Measurements from ENCODE around the gene HSBP1L1. TPM values are rescaled to one million over a fixed set of nuclear protein-coding genes. Genes with fewer than 3 reads are reported as not detected.
A peak's percentile ranks its signal among the peaks of the same experiment; 100 is the strongest.

The HSBP1L1 gene
- total and polyA plus RNA-seq, 9 donors, result 7.6 to 26.2 (median 12.3) TPM

- 96 to 100% (median 100%) methylated on average over 3 of the region's 3 CpGs for WGBS, 3 donors
- Histone ChIP-seq H3K9me3 (no peaks in the 10 kb centered on the region), H3K27ac (no peak overlapping the region), H3K4me1 (ENCODE audit: insufficient read depth) (no peaks in the 10 kb centered on the region), H3K36me3 (no peaks in the 10 kb centered on the region), H3K27me3 (no peaks in the 10 kb centered on the region), H3K4me3 (no peak overlapping the region)
- TF ChIP-seq EP300 (IDR thresholded peaks at IDR 0.05) (no peak), CTCF (IDR thresholded peaks at IDR 0.05) (no peak), POLR2A (IDR thresholded peaks at IDR 0.05) (no peak)
- DNase-seq, result peak in 3 of 5 donors; percentile 1 to 19 (median 10)
- intact Hi-C loops (cut with DNase I), result no loop called here
Measured at GRCh38 chr18:79935499-79935898, 28.9 kb upstream of the HSBP1L1 start.

GRCh38 chr18:79935925-79936324 is 28.5 kb upstream of the HSBP1L1 start:
- Histone ChIP-seq H3K9me3 (no peaks in the 10 kb centered on the region), H3K4me1 (ENCODE audit: insufficient read depth) (no peaks in the 10 kb centered on the region), H3K27ac (no peak overlapping the region), H3K27me3 (no peaks in the 10 kb centered on the region), H3K4me3 (no peak overlapping the region), H3K36me3 (no peaks in the 10 kb centered on the region)
- TF ChIP-seq POLR2A (IDR thresholded peaks at IDR 0.05), result no peak
- no peak for TF ChIP-seq CTCF (IDR thresholded peaks at IDR 0.05)
- TF ChIP-seq EP300 (IDR thresholded peaks at IDR 0.05), result no peak
- peak in 2 of 5 donors; percentile 3 to 15 for DNase-seq
- WGBS, 3 donors, result 96 to 97% (median 97%) methylated on average over 6 of the region's 6 CpGs
- intact Hi-C loops (cut with DNase I), result no loop called here

GRCh38 chr18:79936641-79937040 is 27.8 kb upstream of the HSBP1L1 start:
- no peaks in the 10 kb centered on the region for H3K27me3 ChIP-seq
- H3K36me3 ChIP-seq, result no peaks in the 10 kb centered on the region
- no peak for TF ChIP-seq POLR2A (IDR thresholded peaks at IDR 0.05)
- TF ChIP-seq CTCF (IDR thresholded peaks at IDR 0.05), result no peak
- TF ChIP-seq EP300 (IDR thresholded peaks at IDR 0.05), result no peak
- no peak overlapping the region for H3K4me3 ChIP-seq
- no peaks in the 10 kb centered on the region for H3K4me1 ChIP-seq (ENCODE audit: insufficient read depth)
- peak in 2 of 5 donors; percentile 3 to 16 for DNase-seq
- no peak overlapping the region for H3K27ac ChIP-seq
- H3K9me3 ChIP-seq, result no peaks in the 10 kb centered on the region
- intact Hi-C loops (cut with DNase I), result no loop called here
- WGBS, 3 donors, result 90 to 93% (median 91%) methylated on average over 12 of the region's 12 CpGs

GRCh38 chr18:79937103-79937860 is 27.2 kb upstream of the HSBP1L1 start:
- H3K9me3 ChIP-seq, result no peaks in the 10 kb centered on the region
- no peaks in the 10 kb centered on the region for H3K27me3 ChIP-seq
- WGBS, 3 donors, result 95 to 97% (median 95%) methylated on average over 25 of the region's 25 CpGs
- no peaks in the 10 kb centered on the region for H3K36me3 ChIP-seq
- intact Hi-C loops (cut with DNase I), result no loop called here
- H3K4me1 ChIP-seq (ENCODE audit: insufficient read depth), result no peaks in the 10 kb centered on the region
- no peak for TF ChIP-seq POLR2A (IDR thresholded peaks at IDR 0.05)
- TF ChIP-seq EP300 (IDR thresholded peaks at IDR 0.05), result no peak
- TF ChIP-seq CTCF (IDR thresholded peaks at IDR 0.05), result no peak
- peak in 2 of 5 donors; percentile 3 to 16 for DNase-seq
- H3K4me3 ChIP-seq, result no peak overlapping the region
- H3K27ac ChIP-seq, result no peak overlapping the region
